NCI-H187 treated with DMSO at 0.1 percent for 48 hours (cell line): ENCODE data around the gene SLC18A3.

Source experiments
- DNase-seq: peaks from one replicate; lab custom pipeline; 2025; lab: John Stamatoyannopoulos, UW

The SLC18A3 gene

GRCh38 chr10:49627644-49628247 is 17.6 kb downstream of the SLC18A3 start:
- DNase-seq, result no peak

GRCh38 chr10:49628599-49628998 is 18.5 kb downstream of the SLC18A3 start:
- DNase-seq, result no peak

GRCh38 chr10:49629431-49629881 is 19.3 kb downstream of the SLC18A3 start:
- DNase-seq, result no peak

- no peak for DNase-seq
These were observed 21.9 kb downstream of the SLC18A3 start for GRCh38 chr10:49631975-49632374.

- no peak for DNase-seq
These were observed 22.6 kb downstream of the SLC18A3 start for GRCh38 chr10:49632406-49633317.

GRCh38 chr10:49633327-49634068 is 23.4 kb downstream of the SLC18A3 start:
- no peak for DNase-seq

- no peak for DNase-seq
These were observed 24.1 kb downstream of the SLC18A3 start for GRCh38 chr10:49634069-49634660.

- DNase-seq, result no peak
These were observed 32.2 kb downstream of the SLC18A3 start for GRCh38 chr10:49642311-49642710.

- DNase-seq, result no peak
These were observed 33.3 kb downstream of the SLC18A3 start for GRCh38 chr10:49643241-49644034.

- DNase-seq, result no peak
These were observed 34.0 kb downstream of the SLC18A3 start for GRCh38 chr10:49644035-49644646.

GRCh38 chr10:49645417-49645816 is 35.3 kb downstream of the SLC18A3 start:
- DNase-seq, result no peak

GRCh38 chr10:49645871-49646870 is 36.1 kb downstream of the SLC18A3 start:
- no peak for DNase-seq

GRCh38 chr10:49647554-49647953 is 37.4 kb downstream of the SLC18A3 start:
- DNase-seq, result no peak

GRCh38 chr10:49647985-49648795 is 38.1 kb downstream of the SLC18A3 start:
- no peak for DNase-seq

- no peak for DNase-seq
These were observed 39.2 kb downstream of the SLC18A3 start for GRCh38 chr10:49649294-49649693.

- no peak for DNase-seq
These were observed 40.0 kb downstream of the SLC18A3 start for GRCh38 chr10:49649936-49650723.

- no peak for DNase-seq
These were observed 40.6 kb downstream of the SLC18A3 start for GRCh38 chr10:49650724-49651034.
